ENCODE data around the gene MAGEA4.

DNA sequence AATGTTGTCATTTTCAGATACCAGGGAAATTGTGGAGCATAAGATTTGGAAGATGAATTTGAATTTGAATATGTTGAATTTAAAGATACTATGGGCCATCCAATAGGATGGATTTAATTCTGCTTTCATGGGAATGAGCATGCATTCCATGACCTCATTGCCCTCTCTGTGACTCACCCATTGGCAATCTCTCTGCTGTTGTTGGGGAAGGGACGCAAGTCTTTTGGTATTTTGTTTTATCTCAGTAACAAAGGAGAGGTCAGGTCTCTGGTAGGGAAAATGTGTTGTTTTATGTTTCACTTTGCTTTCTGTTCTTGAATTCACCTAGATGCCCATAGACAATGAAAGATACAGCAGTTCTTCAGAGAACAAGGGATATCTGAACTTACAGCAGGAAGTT is 42.1 kb upstream of the MAGEA4 start:
- TF ChIP-seq EZH2 (IDR thresholded peaks at IDR 0.05; ENCODE audit: low read depth) = no peak
- TF ChIP-seq, protein P1, sequence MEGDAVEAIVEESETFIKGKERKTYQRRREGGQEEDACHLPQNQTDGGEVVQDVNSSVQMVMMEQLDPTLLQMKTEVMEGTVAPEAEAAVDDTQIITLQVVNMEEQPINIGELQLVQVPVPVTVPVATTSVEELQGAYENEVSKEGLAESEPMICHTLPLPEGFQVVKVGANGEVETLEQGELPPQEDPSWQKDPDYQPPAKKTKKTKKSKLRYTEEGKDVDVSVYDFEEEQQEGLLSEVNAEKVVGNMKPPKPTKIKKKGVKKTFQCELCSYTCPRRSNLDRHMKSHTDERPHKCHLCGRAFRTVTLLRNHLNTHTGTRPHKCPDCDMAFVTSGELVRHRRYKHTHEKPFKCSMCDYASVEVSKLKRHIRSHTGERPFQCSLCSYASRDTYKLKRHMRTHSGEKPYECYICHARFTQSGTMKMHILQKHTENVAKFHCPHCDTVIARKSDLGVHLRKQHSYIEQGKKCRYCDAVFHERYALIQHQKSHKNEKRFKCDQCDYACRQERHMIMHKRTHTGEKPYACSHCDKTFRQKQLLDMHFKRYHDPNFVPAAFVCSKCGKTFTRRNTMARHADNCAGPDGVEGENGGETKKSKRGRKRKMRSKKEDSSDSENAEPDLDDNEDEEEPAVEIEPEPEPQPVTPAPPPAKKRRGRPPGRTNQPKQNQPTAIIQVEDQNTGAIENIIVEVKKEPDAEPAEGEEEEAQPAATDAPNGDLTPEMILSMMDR (conservative IDR thresholded peaks at IDR 0.05) = no peak
